ENCODE results near the gene PHACTR4.
"Not testable (repeated sequence)": the region's sequence is repeated elsewhere in the genome, so short reads cannot be mapped to it uniquely, and the experiment has no call there.

Gene PHACTR4

DNA sequence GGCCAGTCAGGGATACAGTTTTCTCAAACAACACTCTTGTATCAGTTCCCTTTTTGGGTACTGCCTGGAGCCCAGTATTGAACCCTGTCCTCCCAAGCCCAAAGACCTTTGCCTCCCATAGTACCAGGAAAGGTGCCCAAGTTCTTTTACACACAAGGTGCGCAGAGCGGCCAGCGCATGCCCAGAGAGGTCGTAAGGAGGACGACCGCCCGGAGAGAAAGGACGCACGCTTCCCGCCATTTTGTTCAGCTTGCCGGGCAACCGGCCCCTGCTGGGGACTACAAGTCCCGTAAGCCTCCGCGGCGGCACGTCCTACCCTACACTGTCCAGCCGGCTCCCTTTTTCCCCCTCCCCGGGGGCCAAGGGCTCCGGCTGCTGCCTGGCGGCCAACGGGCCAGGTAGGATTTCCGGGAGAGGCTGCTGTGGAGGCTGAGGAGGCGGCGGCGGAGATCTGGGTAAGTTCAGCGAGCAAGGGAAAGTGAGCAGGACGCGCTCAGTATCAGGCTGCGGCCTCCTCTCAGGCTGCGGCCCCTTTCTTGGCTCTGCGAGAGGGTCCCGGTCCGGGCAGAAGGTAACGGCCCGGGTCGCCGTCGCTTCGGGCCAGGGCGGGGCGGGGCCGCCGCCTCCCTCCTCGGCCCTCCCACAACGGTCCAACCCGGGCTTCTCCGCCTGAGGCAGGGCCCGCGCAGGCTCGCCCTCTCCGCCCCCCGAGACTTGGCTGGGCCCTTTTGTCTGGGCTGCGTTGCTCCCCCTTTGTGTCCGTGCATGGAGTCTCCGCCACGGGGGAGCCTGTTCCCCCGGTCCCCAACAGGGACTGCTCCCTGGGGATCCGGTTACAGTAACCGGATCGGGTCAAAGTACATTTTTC lies at the start of gene PHACTR4:
TSS of gene PHACTR4 (plus strand) at position 370 of the 868 bp plus-strand sequence. CDS start 37,708 bp downstream, outside the sequence.
- DNase-seq (ENCODE audit: low spot score) = peak; percentile 78

DNA sequence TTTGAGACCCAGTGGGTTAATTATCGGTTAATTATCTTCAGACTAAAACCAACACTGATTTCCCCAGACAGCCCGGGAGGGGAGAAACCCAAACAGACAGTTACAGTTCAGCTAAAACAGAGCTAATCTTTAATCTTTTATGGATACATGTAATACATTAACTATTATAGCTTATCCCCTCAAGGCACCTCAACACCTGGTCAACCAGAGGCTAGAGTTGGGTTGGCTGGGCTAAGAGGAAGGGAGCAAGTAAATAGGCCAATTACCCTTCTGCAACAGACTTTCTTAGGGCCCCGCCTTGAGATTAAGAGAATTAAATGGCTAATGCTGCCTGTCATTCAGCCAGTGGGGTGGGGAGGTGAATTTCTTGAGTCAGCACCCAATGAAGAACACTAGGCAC lies 47.3 kb upstream of the PHACTR4 start:
- DNase-seq (ENCODE audit: low spot score) = no peak

DNA sequence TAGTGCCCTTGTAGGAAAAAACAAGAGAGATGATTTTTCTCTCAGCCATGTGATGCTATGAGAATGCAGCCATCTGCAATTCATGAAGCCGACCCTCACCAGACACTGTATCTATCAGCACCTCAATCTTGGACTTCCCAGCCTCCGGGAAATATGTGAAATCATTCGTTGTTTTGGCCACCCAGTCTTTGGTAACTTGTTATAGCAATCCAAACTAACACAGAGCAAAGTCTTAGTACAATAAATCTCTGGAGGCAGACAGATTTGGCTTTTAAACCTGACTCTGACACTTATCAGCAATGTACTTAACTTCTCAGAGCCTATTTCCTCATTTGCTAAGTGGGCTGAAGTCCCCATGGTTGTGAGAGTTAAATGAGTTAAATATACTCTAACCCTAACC lies 45.8 kb upstream of the PHACTR4 start:
- DNase-seq (ENCODE audit: low spot score) = no peak

DNA sequence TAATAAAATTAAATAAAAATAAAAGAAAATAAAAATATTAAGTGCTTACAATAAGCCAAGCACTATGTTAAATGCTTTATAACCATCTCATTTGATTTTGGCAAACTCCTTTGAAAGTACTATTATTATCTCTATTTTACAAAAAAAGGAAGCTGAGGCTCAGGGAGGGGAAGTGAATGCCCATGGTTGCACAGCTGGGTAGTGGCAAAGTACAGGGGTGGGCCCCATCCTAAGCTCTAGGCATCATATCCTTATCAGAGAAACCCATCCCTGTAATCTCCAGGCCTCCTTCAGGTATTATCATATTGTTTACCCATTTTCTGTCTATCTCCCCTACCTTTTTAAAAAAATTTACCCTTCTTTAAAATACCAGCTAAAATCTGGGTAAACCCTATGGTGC lies 43.0 kb upstream of the PHACTR4 start:
- DNase-seq (ENCODE audit: low spot score) = no peak

DNA sequence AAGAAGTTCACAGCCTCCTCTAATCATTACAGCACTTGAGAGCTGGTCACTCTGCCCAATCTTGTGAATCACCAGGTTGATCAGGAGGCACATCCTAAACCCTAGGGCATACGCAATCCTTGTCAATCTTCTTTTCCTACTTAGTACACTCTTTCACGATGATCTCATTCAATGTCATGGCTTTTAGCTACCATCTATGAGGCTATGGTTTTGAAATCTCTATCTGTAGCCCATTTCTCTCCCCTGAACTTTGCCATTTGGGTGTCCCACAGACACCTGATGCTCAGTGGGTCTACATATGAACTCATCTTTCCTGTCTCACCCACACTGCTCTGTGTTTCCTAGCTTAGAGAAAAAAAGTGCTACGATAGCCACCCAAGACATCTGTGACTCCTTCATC lies 42.6 kb upstream of the PHACTR4 start:
- DNase-seq (ENCODE audit: low spot score) = no peak

DNA sequence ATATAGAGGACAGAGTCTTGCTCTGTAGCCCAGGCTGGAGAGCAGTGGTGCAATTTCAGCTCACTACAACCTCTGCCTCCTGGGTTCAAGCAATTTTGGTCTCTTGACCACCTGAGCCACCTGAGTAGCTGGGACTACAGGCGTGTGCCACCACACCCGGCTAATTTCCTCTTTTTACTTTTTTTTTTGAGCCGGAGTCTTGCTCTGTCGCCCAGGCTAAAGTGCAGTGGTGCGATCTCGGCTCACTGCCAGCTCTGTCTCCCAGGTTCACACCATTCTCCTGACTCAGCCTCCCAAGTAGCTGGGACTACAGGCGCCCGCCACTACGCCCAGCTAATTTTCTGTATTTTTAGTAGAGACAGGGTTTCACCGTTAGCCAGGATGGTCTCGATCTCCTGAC lies 42.1 kb upstream of the PHACTR4 start:
- not testable (repeated sequence) for DNase-seq (ENCODE audit: low spot score)

DNA sequence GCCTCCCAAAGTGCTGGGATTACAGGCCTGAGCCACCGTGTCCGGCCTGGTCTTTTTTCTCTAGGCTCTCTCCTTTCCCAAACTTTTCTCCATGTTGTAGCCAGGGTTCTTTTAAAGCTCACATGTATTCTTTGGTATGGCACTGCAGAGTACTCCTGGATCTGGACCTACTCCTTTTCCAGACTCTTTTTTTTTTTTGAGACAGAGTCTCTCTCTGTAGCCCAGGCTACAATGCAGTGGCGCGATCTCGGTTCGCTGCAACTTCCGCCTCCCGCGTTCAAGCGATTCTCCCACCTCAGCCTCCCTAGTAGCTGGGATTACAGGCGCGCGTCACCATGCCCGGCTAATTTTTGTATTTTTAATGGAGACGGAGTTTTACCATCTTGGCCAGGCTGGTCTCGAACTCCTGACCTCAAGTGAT lies 41.3 kb upstream of the PHACTR4 start:
- no peak for DNase-seq (ENCODE audit: low spot score)

DNA sequence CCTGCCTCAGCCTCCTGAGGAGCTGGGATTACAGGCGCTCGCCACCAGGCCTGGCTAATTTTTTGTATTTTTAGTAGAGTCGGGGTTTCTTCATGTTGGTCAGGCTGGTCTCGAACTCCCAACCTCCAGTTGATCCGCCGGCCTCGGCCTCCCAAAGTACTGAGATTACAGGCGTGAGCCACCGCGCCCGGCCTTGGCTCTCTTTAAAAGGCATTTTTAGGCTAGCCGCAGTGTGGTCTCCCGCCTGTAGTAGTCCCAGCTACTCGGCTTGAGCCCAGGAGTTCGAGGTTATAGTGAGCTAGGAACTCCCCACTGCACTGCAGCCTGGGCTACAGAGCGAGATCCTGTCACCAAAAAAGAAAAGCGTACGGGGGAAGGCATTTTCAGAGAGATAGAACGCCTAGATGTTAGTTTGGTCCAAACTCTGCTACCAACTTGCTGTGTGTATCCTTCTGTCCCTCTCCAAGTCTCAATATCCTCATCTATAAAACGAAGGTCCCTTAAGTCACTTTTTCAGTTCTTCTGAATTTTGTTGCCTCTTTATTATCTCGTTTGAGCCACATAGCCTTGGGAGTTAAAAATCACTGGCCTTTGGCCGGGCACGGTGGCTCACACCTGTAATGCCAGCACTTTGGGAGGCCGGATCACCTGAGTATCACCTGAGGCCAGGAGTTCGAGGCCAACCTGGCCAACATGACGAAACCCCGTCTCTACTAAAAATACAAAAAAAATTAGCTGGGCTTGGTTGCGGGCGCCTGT lies 40.0 kb upstream of the PHACTR4 start:
- no peak for DNase-seq (ENCODE audit: low spot score)

DNA sequence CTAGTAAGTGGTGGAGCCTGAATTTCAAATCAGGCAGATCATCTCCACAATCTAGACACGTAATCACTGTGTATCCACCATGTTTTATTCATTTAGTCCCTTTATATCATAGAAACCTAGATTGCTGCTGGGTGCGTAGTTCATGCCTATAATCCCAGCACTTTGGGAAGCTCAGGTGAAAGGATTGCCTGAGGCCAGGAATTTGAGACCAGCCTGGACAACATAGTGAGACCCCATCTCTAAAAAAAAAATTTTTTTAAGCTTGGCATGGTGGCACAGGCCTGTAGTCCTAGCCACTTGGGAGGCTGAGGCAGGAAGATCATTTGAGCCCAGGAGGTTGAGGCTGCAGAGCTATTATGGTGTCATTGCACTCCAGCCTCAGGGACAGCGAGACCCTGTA lies 30.6 kb upstream of the PHACTR4 start:
- DNase-seq (ENCODE audit: low spot score) = no peak

DNA sequence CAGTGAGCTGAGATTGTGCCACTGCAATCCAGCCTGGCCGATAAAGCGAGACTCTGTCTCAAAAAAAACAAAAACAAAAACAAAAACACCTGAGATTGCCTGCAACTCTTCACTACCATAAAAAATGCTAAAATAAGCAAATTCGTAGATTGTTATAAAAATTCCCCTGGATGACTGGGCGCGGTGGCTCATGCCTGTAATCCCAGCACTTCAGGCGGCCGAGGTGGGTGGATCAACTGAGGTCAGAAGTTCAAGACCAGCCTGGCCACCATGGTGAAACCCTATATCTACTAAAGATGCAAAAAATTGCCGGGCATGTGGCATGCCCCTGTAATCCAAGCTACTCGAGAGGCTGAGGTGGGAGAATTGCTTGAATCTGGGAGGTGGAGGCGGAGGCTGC lies 30.0 kb upstream of the PHACTR4 start:
- no peak for DNase-seq (ENCODE audit: low spot score)

DNA sequence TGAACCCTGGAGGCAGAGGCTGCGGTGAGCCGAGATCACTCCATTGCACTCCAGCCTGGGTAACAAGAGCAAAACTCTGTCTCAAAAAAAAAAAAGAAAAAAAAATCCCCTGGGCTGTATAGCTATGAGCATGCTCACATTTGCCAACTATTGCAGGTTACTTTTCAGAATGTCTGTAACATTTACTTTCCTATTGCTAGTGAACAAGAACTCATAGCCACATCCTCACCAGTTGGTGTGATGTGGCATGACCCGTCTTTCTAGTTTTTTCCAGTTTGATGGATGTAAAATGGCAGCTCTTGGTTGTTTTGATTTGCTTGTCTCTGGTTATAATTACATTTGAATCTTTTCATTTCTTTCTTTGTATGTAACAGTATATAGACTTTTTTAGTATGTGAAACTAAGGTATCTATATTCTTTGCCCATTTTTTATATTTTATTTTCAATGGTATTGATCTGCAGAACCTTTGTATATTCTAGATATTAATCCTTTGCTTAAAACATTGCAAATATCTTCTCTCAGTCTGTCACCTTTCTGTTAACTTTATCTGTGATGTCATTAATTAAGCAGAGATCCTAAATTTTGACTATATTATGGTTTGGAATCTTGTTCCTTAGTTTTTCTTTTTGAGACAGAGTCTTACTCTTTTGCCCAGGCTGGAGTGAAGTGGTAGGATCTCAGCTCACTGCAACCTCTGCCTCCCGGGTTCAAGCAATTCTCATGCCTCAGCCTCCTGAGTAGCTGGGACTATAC lies 29.1 kb upstream of the PHACTR4 start:
- DNase-seq (ENCODE audit: low spot score) = no peak

DNA sequence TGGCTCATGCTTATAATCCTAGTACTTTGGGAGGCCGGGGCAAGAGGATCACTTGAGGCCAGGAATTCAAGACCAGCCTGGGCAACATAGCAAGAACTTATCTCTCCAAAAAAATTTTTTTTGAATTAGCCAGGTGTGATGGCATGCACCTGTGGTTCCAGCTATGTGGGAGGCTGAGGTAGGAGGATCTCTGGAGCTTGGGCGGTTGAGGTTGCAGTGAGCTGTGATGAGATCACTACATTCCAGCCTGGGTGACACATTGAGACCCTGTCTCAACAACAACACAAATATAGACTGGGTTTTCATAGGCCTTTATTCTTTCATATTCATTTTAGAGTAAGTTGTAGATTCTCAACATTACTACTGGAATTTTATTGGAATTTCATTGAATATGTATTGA lies 27.9 kb upstream of the PHACTR4 start:
- DNase-seq (ENCODE audit: low spot score) = no peak

DNA sequence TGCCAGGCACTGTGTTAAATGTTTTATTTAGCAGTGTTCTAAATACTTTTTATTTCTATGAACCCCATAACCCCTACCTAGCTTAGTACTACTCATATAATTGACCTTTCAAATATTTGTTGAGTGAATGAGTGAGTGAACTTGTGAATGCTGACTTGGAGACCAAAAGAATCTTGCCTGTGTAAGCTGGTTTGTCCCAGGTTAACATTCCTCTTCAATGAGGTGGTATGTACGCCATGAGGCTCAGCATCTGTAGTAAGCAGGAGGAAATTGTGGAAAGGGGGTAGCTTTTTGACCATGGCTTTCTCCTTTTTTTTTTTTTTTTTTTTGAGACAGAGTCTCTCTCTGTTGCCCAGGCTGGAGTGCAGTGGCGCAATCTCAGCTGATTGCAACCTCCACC lies 26.1 kb upstream of the PHACTR4 start:
- no peak for DNase-seq (ENCODE audit: low spot score)

DNA sequence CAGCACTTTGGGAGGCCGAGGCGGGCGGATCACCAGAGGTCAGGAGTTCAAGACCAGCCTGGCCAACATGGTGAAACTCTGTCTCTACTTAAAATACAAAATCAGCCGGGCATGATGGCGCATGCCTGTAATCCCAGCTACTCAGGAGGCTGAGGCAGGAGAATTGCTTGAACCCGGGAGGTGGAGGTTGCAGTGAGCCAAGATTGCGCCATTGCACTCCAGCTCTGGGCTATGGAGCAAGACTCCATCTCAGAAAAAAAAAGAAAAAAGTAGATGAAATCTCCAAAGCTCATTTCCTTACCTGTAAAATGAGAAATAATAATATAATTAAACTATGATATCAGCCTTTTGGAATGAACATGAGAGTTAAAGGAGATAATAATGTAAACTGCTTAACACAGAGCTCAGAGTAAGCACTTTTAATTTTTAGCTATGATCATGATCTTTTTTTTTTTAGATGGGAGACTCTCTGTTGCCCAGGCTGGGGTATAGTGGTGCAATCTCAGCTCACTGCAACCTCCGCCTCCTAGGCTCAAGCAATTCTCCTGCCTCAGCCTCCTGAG lies 16.2 kb upstream of the PHACTR4 start:
- DNase-seq (ENCODE audit: low spot score) = not testable (repeated sequence)

DNA sequence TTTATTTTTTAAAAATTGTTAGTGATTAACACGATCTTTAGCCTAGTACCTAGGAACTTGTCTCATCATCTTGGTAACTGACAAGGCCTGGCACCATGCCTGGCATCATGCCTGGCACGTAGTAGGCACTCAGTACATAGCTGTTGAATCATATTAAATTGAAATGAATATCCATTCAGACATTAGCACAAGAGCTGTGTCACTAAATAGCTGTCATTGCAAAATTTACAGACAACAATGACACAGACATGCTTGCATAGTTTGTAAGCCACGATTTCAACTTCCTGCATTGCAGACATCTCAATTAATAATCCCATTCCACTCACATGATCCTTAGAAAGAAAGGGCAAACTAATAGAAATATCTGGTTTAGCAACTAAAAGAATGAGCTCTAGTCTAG lies 15.4 kb upstream of the PHACTR4 start:
- no peak for DNase-seq (ENCODE audit: low spot score)

DNA sequence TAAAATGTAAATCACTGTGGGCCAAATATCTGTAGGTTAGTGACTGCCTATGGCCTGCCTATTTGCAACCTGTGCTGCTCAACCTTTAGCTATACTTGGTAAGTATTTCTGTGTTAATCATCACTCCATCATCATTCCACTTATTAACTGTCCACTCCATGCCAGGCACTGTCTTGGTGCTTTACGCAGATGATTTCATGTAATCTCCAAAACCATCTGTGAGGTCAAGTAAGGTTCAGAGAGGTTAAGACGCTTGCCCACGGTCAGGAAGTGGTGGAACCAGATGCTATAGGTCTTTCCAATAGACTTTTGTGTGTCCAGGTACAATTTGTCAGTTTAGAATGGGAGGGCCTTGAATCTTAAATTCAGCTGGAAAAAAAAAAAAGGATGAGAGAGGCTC lies 10.8 kb upstream of the PHACTR4 start:
- no peak for DNase-seq (ENCODE audit: low spot score)

DNA sequence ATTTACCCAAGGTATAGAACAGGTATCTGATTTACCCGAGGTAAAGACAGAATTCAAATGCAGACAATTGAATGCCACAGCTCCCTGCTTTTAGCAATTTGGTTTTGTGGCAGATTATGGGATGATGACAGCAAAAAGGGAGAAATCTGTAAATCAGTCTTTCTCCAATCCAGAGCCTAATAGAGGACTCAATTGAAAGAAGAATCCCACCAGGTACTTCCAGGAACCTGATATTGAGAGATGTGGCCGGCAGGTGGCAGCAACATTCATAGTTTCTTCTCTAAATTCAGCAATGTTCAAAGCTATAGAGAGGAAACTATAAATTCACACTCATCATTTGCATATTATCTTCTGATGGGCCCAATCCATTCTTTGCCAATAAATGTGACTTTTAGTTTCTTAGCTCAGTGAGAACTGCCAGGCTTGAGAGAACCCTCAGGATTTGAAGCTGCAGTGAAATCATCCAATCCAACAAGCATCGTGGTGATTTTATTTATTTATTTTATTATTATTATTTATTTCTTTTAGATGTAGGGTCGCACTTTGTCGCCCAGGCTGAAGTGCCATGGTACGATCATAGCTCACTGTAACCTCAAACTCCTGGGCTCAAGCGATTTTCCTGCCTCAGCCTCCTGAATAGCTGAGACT lies 9.8 kb upstream of the PHACTR4 start:
- peak; percentile 70 for DNase-seq (ENCODE audit: low spot score)

DNA sequence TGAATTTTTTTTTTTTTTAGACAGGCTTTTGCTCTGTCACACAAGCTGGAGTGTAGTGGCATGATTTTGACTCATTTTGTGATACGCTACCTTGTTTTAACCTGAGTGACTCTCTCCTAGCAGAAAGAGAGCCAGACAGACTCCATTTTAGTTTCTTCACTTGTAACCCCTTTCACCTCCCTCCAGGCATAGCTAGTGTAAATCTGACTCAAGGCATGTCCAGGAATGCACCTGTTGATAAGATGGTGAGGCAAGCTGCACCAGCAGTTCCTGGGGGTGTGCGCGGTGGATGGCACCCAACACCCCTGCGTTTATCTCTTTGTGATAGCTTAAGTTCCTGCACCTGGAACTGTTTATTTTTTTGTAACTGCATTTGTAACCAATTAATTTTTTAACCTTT lies 4.7 kb upstream of the PHACTR4 start:
- no peak for DNase-seq (ENCODE audit: low spot score)

DNA sequence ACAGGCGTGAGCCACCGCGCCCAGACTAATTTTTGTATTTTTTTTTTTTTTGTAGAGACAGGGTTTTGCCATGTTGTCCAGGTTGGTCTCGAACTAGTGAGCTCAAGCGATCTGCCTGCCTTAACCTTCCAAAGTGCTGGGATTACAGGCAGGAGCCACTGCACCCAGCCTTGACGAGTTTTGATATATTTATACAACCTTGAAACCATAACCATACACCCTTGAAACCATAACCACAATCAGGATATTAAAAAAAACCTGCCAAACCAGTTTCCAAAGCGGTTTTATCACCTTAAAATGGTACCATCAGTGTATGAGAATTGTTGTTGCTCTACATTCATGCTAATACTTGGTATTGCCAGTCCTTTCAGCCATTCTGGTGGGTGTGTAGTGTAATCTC lies 3.7 kb upstream of the PHACTR4 start:
- DNase-seq (ENCODE audit: low spot score) = peak; percentile 19

DNA sequence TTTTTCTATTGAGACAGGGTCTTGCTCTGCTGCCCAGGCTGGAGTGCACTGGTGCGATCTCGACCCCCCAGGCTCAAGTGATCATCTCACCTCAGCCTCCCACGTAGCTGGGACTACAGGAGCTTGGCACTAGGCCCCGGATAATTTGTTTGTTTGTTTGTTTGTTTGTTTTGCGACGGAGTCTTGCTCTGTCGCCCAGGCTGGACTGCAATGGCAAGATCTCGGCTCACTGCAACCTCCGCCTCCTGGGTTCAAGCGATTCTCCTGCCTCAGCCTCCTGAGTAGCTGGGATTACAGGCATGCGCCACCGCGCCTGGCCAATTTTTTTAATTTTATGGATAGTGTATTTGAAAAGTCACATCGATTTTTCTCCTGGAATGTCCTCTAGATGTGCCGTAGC lies 932 bp upstream of the PHACTR4 start:
- not testable (repeated sequence) for DNase-seq (ENCODE audit: low spot score)

DNA sequence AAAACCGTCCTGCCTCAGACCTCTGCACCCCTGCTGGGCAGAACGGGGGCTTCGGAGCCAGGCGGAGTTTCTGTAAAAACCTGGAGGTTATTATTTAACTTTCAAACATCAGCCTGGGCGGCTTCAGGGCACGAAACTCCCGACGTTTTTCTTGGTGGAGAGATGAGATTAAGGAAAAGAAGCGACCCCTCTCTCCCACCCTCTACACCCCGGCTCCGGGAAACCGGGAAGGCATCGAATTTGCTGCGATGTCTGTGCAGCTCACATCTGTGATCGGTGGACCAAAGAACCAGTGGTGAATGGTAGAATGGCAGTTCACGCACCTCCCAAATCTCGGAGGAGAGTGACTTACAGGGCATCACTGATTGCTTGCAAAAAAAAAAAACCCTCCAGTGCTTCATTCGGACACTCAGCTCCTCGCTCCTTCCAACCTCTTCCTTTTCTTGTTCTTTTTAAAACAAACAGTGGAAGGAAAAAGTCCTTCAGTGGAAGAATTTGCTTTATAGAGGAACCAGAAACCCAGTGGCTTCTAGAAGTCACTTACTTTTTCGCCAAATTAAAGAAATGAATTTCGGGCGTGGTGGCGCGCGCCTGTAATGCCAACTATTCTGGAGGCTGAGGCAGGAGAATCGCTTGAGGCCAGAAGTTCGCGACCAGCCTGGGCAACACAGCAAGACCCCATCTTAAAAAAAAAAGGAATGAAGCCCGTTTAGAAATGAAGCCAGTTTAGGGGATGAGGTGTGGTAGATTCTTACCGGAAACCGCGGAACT lies 884 bp downstream of the PHACTR4 start:
- DNase-seq (ENCODE audit: low spot score) = no peak

All from CD4-positive, alpha-beta T cell treated with Interleukin-15 for 4 hours (primary cell).